NCI-H1694 treated with DMSO at 0.1 percent for 48 hours (cell line): ENCODE results near the gene POU2F3.

Source experiments
- DNase-seq: peaks from one replicate; lab custom pipeline; 2025; lab: John Stamatoyannopoulos, UW

The POU2F3 gene

DNA sequence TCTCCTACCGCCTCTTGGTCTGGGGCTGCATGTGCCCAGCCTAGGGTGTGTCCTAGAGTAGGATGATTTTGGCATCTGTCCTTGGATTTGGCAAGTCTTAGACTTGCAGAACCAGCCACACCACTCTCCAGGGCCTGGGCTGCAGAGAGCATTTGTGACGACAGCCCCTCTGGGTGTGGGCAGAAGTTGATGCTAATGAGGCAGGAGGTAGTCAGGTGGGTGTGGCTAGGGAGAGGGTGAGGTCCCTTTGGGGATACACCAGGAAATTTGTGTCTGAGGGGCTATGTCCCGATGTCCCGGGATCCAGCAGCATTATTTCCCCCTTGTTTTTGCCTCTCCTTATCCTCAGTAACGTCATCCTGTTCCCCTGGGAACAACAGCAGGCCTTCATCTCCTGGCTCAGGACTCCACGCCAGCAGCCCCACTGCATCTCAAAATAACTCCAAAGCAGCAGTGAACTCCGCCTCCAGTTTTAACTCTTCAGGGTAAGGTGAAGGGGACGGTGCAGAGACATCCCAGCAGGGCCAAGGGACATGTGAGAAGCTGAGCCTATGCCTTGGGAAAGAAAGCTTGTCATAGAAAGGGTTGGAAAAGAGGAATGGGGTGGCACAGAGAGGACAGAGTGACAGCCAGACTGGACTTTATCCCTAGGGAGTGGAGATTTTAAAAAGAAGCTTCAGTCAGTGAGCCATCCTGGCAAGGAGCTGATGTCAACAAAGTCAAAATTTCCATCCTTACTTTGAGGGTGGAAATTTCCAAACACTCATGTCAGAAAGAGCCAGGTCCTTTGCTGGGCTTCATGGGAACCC, 77.1 kb downstream of the POU2F3 start:
- DNase-seq, result no peak

GRCh38 chr11:120317689-120318480, 77.9 kb downstream of the POU2F3 start:
- DNase-seq, result no peak

DNA sequence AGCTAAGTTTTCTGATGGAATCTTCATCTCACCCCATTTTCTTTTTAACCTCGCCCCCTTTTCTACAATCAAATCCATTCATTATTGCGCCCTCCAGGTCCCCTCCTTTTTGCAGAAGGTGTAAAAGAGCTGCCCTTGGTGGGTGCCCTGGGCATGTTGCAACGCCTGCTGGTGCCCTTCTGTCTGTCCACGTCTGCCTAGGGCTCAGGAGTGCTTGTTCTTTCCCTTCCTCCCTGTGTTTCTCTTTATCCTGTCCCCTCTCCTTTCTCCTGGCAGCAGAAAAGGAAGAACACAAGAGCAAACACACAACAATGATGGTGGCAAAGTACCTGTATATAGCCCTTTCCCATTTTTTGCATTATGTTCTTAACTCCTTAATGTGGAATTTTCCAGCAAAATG, 79.0 kb downstream of the POU2F3 start:
- DNase-seq, result no peak

- DNase-seq, result no peak
Measured at GRCh38 chr11:120324932-120325810, 85.2 kb downstream of the POU2F3 start, which contains the start of gene TLCD5. TSS of gene TLCD5 (plus strand) at chr11:120325299. CDS start at chr11:120327442, 2,143 bp downstream.

- no peak for DNase-seq
Measured at GRCh38 chr11:120326228-120326627, 86.3 kb downstream of the POU2F3 start.

GRCh38 chr11:120326845-120327281, 86.9 kb downstream of the POU2F3 start:
- no peak for DNase-seq

DNA sequence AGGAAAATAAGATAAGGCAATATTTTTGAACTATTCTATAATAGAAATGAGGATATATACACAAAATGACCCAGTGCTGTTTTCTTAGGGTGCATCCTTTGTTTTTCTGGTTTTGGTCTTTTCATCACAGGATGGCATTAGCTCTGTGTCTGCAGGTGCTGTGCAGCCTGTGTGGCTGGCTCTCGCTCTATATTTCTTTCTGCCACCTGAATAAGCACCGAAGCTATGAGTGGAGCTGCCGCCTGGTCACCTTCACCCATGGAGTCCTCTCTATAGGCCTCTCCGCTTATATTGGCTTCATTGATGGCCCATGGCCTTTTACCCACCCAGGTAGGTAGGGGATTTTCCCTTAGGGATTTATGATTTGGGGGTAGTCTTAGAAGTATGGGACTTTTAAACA, 87.4 kb downstream of the POU2F3 start:
- no peak for DNase-seq

- DNase-seq, result no peak
Measured at GRCh38 chr11:120329556-120329955, 89.6 kb downstream of the POU2F3 start.

GRCh38 chr11:120330045-120330444, 90.1 kb downstream of the POU2F3 start:
- no peak for DNase-seq

DNA sequence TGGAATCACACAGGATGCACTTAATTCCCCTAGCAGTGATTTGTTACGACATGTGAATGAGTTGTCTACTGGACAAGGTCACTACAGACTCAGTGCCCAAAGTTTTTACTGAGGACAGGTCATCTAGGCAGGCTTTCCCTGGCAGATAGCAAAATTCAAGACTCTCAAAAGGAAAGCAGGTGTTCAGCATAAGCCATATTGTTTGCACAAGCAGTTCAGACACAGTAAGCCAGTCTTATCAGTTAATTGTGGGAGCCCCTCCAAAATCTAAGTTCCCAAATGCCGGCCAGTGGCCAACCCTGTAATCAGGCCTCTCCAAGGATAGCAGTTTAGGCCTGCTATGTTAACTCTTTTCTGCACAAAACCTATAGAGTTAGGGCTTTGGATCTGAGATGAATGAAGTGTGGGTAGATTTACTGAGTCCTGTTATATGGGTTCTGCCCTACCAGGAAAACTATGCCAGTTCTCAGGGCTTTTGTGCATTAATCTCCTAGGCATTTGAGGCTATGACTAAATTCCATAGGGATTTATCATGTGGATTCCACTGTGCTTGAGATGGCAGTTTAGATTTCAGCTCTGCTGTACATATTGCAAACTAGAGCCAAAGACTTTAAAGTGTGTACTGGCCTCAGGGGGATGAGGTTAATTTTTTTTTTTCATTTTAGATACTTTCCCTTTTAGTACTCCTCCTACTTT, 91.5 kb downstream of the POU2F3 start:
- no peak for DNase-seq

DNA sequence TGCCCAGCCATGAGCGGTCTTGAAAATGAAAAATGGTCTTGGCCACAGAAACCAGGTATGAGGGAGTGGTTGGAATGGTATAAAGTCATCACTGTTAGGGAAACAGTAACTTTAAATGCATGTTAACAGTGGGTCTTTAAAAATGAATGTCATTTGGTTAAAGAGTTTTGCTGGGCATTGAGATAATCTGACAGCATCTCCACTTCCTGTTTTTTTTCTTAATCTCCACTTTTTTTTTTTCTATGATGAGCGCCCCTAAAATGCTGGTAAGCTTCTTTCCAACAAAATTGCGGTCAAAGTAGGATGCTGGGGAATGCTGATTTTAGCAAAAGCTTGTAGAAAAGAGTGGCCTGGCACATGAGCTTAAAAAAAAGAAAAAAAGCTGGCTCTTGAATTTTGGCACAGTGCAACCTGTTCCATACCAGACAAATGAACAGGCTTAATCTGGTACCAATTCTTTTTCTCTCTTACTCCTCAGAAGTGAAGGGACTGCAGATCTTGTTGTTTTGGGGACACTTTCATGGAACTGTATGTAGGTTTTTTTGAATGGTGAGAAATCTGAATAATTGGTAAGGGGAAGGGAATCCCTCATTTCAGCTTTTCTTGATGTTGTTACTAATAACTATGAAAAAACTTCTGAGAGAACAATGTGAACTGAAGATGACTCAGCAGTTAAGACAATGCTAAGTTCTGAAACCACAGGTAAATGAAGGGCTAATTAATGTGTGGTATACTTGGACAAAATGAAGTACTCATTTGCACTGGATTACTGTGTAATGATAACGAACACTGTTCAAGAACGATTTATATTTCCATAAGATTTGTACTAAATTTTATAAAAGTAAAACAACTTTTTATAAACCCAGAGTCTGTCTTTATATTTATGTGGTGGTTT, 93.1 kb downstream of the POU2F3 start:
- no peak for DNase-seq

GRCh38 chr11:120333801-120334200, 93.9 kb downstream of the POU2F3 start:
- DNase-seq, result no peak

GRCh38 chr11:120334332-120334731, 94.4 kb downstream of the POU2F3 start:
- DNase-seq, result no peak

DNA sequence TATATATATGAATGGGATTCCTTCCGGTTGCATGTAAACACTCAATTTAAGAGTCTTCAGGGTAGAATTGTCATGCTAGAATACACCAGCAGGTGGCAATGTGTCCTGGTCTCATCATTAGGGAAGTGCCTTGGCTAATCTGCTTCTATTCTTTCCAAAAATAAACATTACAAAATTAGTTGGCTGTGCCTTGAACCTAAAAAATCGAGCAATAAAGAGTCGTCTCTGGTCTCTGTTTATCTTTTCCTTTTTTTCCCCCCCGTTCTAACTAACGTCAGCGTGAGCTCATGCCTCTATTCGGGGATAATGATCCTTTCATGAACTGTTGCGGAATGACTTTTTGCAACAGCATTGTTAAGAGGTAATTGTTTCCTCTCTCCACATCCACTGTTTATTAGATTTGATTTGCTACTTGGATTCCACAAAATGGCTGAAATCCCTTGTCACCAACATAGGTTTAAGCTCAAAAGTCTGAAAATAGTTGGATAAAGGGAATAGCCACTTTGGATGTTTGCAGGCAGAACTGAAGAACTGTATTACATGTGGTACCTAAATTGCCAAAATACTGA, 95.0 kb downstream of the POU2F3 start:
- DNase-seq, result peak; percentile 61

GRCh38 chr11:120335556-120335907, 95.6 kb downstream of the POU2F3 start:
- DNase-seq, result no peak

DNA sequence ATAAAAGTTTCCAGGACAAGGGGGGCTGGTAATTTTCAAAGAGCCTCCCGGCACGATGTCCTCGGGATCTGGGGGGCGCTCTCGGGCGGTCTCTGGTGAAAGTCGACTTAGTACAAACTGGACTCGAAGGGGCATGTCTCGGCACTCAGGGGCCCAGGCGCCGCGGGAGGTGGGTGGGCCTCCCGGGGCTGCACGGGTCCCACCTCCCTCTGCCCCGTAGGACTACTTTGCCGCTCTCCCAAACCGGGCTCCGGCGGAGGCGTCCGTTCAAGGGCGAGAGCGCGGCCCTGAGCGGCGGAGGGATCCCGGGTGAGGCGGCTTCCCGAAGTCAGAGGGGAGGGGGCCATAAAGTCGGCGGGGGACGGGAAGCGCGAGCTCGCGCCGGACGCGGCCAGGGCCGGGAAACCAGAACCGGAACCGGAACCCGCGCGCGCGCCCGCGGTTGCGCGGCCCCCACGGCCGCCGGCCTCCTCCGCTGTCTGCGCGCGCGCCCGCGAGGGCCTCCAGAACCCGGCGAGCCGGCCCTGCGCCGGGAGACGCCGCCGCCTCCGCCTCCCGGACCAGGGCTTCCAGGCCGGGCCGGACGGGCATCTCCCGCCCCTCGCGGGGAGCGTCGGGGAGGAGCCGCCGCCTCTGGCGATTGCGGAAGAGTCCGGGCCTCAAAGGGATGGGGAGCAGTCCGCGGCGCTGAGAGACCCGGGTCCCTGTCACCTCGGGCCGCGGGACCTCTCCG, 96.1 kb downstream of the POU2F3 start, which contains the start of gene ARHGEF12:
ARHGEF12 (plus strand) TSS at position 506 of the 733 bp plus-strand sequence. CDS start 831 bp downstream, outside the sequence.
- DNase-seq, result peak; percentile 28

GRCh38 chr11:120336641-120337354, 96.9 kb downstream of the POU2F3 start:
- no peak for DNase-seq

DNA sequence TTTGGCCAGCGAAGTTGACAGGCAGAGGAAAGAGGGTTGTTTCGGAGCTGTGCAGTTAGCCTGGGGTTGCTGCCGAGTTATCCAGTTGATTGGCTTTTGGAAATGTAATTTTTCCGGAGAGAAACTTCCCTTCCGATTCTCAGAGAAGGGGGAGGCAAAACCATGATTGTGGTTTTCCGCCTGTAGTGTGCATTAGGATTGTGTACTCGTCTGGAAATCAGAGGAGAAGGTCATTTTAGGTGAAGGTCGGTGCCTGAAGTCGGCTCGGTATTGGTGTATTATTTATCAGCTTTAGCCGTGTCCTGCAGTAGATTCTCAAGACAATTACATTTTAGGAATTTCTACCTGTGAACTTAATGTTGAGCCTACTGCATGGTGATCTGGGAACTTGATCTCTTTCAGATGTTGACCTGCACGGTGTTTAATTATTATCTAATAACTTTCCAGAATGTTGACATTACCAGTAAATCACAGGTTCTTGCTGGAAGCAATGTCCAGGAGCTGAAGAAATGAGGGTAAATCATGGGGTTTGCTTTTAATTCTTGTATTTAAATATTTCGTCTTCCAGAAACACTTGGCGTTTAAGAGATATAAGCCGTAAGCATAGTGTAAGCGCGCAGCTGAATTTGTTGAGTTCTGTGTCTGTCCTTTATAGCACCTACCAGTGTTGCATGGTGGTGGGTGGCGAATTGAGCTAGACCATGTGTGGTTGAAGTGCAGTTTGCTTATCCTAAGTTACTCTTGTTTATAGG, 97.6 kb downstream of the POU2F3 start:
- no peak for DNase-seq
